ENCODE results near the gene CEP120. TPM values are rescaled to one million over a fixed set of nuclear protein-coding genes. Genes with fewer than 3 reads are reported as not detected.

The CEP120 gene
- total and polyA plus RNA-seq, 2 of the 4 experiments (the other 2 are of a cell fraction): 6.7 to 46.1 TPM

GRCh38 chr5:123360910-123361309 is 62.3 kb downstream of the CEP120 start:
- in situ Hi-C loops (cut with MboI; ENCODE audit: low sequenced_read_pairs): no loop called here
- TF ChIP-seq MXI1 (IDR thresholded peaks at IDR 0.05; ENCODE audit: borderline replicate concordance, low read depth, low read length): no peak
- no peak for TF ChIP-seq POLR2A (IDR thresholded peaks at IDR 0.05; ENCODE audit: low read depth, low read length)
- TF ChIP-seq BHLHE40 (IDR thresholded peaks at IDR 0.05; ENCODE audit: low read depth, low read length): no peak
- TF ChIP-seq FOS (IDR thresholded peaks at IDR 0.05; ENCODE audit: low read depth, low read length): no peak
- no peak for TF ChIP-seq MAZ (IDR thresholded peaks at IDR 0.05; ENCODE audit: borderline replicate concordance, low read depth, low read length)
- Histone ChIP-seq H3K4me3 (ENCODE audit: insufficient read depth, low read depth, low read length) (no peak overlapping the region), H3K4me1 (ENCODE audit: control insufficient read depth, insufficient read depth, low read length) (no peaks in the 10 kb centered on the region; the same call in 1 of the 2 replicates), H3K23ac (ENCODE audit: low read depth, low read length) (no peak overlapping the region), H2BK20ac (ENCODE audit: low read depth, low read length) (no peak overlapping the region), H4K20me1 (ENCODE audit: insufficient read depth, low read length) (no peaks in the 10 kb centered on the region), H2AK5ac (ENCODE audit: low read depth, low read length) (no peak overlapping the region), H3K14ac (replicated peaks; ENCODE audit: low read depth, low read length) (no peak overlapping the region), H2AK9ac (replicated peaks; ENCODE audit: low read depth, low read length, poor library complexity) (no peak overlapping the region), H3K27ac (ENCODE audit: insufficient read depth, low read length) (no peak overlapping the region), H3K18ac (ENCODE audit: low read depth, low read length) (no peak overlapping the region), H3K9me3 (ENCODE audit: control insufficient read depth, insufficient read depth, low read length) (no peaks in the 10 kb centered on the region), H3K36me3 (ENCODE audit: control insufficient read depth, insufficient read depth, low read length) (no peaks in the 10 kb centered on the region), H2BK120ac (ENCODE audit: low read depth, low read length) (no peak overlapping the region), H3K79me1 (ENCODE audit: low read depth in 1 of 2, low read length in 2 of 2) (no peaks in the 10 kb centered on the region), H2BK15ac (ENCODE audit: low read depth, low read length) (no peak overlapping the region), H3K9ac (ENCODE audit: low read depth, low read length) (no peak overlapping the region), H3K27me3 (ENCODE audit: control insufficient read depth, insufficient read depth, low read length) (no peaks in the 10 kb centered on the region), H3K4me2 (ENCODE audit: low read depth, low read length) (no peak overlapping the region), H4K5ac (ENCODE audit: low read depth, low read length) (no peak overlapping the region), H2AFZ (replicated peaks; ENCODE audit: low read length, poor library complexity) (no peak overlapping the region), H4K8ac (ENCODE audit: low read depth in 2 of 2, low read length in 2 of 2) (no peak overlapping the region), H4K91ac (ENCODE audit: insufficient read depth, low read depth, low read length) (no peak overlapping the region), H3K56ac (ENCODE audit: extremely low read depth, insufficient read depth, low read length) (no peak overlapping the region), H3K9me1 (ENCODE audit: insufficient read depth, low read length) (no peaks in the 10 kb centered on the region), H2BK5ac (ENCODE audit: low read depth, low read length, poor library complexity, severe bottlenecking) (no peak overlapping the region), H3K4ac (ENCODE audit: low read depth, low read length) (no peak overlapping the region)
- DNase-seq (no peak), ATAC-seq (ENCODE audit: low read depth) (no peak)
- dilution Hi-C loops (cut with HindIII; ENCODE audit: low sequenced_read_pairs, unreplicated experiment): no loop called here
- ChIA-PET CTCF (no interaction called here), POLR2A (ENCODE audit: unreplicated experiment) (no interaction called here)
- intact Hi-C loops (cut with micrococcal nuclease): loop anchor here (5.0 to 10.0 kb wide), 2 partner anchors 324 to 1166 kb away; partner anchors contain the start of gene PPIC
- no TSS peak for BruUV-seq (replicated peaks)

Measured in IMR-90 (cell line).